Measurements from ENCODE around the gene CXorf58.
"Not testable (repeated sequence)": the region's sequence is repeated elsewhere in the genome, so short reads cannot be mapped to it uniquely, and the experiment has no call there.

The CXorf58 gene

GRCh38 chrX:23907498-23908218 is at the start of gene CXorf58, which contains the start of gene APOO:
Gene CXorf58, plus strand, starts transcription at chrX:23908006. Its CDS starts 2,297 bp downstream, at chrX:23910303.
Gene APOO, minus strand, starts transcription at chrX:23907938. Its CDS starts 236 bp downstream, at chrX:23907702.
- peak; percentile 63 for DNase-seq (ENCODE audit: low read depth)

DNA sequence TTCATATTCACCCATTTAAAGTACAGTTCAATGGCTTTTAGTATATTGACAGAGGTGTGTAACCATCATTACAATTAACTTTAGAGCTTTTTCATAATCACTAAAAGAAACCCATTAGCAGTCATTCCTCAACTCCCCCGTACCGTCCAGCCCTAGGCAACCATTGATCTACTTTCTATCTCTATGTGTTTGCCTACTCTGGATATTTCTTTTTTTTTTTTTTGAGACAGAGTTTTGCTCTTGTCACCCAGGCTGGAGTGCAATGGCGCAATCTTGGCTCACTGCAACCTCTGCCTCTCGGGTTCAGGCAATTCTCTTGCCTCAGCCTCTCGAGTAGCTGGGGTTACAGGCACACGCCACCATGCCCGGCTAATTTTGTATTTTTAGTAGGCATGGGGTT is 48.6 kb upstream of the CXorf58 start:
- DNase-seq (ENCODE audit: low read depth) = not testable (repeated sequence)

DNA sequence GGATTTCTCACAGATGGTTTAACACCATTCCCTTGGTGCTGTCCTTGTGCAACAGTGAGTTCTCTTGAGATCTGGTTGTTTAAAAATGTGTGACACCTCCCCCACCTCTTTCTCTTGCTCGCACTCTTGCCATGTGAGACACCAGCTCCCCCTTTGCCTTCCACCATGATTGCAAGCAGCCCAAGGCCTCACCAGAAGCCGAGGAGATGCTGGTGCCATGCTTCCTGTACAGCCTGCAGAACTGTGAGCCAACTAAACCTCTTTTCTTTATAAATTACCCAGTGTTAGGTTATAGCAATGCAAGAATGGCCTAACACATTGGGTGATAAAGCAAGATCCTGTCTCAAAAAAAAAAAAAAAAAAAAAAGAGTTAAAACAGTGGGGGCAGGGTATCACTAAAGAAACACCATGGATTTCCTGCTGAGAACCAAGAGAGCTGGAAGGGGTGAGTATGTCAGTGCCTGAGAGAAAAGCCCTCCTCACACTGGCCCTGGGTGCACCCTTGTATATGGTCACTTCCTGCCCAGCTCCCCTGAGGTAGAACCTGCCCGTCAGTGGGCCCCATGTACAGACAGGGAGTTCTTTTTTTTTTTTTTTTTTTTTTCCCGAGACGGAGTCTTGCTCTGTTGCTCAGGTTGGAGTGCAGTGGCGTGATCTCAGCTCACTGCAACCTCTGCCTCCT is 46.5 kb upstream of the CXorf58 start:
- no peak for DNase-seq (ENCODE audit: low read depth)

- DNase-seq (ENCODE audit: low read depth) = not testable (repeated sequence)
Measured at GRCh38 chrX:23861952-23862351, 45.9 kb upstream of the CXorf58 start.

DNA sequence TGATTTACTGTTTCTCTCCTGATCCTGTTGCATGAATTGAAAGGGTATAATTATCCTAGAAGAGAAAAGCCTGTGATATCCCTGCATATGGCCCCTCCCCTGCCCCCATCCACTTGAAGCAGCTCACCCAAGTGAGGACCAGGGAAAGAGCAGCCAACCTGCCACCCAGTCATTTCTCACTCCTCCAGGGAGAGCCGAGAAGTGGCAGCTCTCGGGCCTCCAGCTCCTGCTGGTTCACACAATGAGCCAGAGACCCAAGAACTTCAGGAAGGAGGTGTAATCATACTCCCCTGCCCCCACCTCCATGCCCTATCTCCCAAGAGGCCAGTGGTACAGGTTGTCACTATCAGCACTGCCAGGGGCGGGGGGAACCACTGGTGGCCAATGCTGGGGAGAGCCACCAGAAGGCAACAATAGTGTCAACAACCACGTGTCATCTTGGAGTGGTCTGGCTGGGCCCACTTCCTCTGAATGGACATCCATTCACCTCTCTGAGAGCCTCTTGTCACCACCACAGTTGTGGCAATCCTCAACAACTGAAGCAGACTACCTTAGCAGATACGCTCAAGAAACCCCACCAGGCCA is 43.0 kb upstream of the CXorf58 start:
- no peak for DNase-seq (ENCODE audit: low read depth)

DNA sequence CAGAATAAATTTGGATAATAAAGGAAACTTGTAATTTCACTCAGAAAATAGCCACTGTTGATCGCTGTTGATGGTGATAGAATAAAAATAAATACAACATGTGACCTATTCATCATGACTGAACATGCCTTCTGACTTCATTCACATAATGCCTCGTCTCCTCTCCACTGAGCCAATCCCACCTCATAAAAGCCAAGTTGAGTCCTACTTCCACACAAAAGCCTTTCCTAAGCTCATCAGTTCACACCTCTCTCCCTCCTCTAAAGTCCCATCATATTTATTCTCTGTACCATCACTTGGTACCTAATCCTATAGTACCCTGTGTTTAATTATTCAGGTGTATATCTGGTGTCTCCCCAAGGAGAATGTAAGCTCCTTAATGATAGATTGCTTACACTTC is 37.8 kb upstream of the CXorf58 start:
- no peak for DNase-seq (ENCODE audit: low read depth)

DNA sequence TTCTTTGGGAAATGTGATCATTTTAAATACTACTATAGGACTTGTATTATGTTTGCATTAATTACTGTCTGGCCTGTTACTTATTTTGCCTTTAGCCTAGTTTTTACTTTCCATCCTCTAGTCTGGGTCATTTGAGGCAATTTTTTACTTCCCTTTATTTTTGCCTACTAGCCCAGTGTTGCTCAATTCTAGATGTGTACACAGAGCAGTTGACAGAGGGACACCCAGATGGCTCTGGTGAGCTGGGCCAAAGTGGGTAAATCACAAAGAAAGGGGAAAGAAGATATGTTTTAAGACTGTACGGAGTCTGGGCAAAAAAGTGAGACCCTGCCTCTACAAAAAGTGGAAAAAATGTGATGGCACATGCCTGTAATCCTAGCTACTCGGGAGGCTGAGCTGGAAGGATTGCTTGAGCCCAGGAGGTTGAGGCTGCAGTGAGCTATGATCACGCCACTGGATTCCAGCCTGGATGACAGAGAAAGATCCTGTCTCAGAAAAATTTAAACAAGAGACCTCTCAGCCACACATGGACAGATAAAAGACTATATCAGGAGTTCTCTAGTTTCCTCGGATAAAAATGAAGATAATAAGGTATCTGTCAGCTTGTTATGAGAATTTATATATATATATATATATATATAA is 35.8 kb upstream of the CXorf58 start:
- DNase-seq (ENCODE audit: low read depth) = no peak

DNA sequence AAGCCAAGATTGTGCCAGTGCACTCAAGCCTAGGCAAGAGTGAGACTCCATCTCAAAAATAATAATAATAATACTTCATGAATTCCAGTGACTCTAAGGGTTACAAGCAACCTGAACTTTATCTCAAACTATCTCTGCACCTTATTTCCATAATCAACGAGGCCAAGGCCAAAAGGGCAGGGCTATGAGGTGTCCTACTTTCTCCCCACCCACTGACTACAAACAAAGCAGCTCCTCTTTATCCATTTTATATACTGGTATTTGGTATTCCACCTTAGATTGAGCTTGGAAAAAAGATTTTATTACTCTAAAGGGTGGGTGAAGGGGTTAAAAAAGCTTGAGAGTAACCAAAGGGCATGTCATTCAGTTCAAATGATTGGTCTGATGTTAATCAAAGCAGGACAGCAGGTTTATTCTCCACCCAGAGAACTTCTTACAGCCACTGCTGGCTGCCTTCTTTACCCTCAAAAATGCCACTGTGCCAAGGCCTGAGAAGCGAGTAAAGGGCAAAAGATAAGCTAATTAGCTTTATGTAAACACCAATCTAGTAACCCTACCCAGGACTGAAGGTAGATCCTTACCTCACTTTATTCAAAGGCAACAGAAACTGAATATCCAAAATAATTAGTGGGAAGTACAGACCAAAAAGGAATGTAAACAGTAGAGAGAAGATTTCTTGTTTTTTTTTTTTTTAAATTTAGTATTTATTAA is 28.3 kb upstream of the CXorf58 start:
- no peak for DNase-seq (ENCODE audit: low read depth)

GRCh38 chrX:23883737-23884354 is 24.0 kb upstream of the CXorf58 start:
- DNase-seq (ENCODE audit: low read depth) = no peak

DNA sequence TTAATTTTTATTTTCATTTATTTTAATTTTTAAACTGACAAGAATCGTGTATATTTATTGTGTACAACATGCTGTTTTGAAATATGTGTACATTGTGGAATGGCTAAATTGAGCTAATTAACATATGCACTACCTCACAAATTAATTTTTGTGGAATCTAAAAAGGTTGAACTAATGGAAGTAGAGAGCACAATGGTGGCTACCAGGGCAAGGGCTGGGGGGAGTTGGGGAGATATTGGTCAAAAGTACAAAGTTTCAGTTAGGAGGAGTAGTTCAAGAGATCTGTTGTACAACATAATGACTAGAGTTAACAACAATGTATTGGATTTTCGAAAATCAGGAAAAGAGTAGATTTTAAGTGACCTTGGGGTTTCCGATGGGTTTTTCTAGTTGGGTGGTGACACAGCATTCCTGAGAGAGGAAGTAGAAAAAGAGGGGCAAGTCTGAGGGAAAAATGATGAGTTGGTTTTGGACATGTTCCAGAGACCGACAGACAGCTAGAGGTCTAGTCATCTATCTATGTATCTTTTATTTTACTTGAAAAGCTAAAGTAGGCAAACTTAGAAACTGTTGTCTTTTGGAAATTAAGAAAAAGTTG is 23.3 kb upstream of the CXorf58 start:
- DNase-seq (ENCODE audit: low read depth) = no peak

- no peak for DNase-seq (ENCODE audit: low read depth)
Measured at GRCh38 chrX:23885803-23886202, 22.0 kb upstream of the CXorf58 start.

DNA sequence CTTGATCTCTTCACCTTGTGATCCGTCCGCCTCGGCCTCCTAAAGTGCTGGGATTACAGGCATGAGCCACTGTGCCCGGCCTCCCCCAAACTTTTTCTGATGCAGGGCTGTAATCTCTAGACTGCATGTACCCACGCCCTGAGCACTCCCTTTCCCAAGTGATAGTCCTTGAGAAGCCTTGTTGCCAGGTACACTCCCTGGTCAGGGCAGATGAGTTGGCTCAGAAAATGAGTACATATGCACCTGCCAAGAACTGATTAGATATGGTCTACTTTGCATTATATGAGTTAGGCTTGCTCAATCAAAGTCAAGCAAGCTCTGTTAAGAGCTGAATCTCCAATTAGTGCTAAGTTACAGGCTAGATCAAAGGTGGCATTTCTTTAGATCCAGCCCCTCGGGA is 20.4 kb upstream of the CXorf58 start:
- DNase-seq (ENCODE audit: low read depth) = no peak

GRCh38 chrX:23887918-23888317 is 19.9 kb upstream of the CXorf58 start:
- DNase-seq (ENCODE audit: low read depth) = no peak

DNA sequence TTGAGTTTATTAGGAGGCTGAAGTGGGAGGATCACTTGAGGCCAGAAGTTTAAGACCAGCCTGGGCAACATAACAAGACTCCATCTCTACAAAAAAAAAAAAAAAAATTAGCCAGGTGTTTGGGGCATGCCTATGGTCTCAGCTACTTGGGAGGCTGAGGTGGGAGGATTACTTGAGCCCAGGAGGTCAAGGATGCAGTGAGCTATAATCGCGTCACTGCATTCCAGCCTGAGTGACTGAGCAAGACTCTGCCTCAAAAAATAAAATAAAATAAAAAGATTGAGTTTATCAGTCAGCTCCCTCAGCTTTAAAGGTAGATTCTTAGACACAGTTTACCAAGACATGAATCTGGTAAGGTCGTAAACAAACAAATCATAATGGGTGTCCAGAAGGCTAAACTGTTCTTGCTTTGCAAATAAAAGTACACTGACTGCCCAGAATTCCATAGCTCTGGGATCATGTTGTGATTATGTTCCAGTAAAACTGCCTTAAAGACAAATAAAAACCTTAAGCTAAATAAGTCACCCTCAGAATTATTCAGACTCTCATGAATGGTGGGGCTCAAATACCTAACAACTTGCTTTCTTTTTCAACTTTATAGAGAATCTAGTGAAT is 18.8 kb upstream of the CXorf58 start:
- DNase-seq (ENCODE audit: low read depth) = no peak

- DNase-seq (ENCODE audit: low read depth) = no peak
Measured at GRCh38 chrX:23890933-23891332, 16.9 kb upstream of the CXorf58 start.

DNA sequence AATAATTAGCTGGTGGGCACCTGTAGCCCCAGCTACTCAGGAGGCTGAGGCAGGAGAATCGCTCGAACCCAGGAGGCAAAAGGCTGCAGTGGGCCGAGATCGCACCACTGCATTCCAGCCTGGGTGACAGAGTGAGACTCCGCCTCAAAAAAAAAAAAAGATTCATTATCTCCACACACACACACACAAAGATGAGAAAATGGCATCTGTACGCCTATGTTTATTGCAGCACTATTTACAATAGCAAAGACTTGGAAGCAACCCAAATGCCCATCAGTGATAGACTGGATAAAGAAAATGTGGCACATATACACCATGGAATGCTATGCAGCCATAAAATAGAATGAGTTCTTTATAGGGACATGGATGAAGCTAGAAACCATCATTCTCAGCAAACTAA is 12.8 kb upstream of the CXorf58 start:
- DNase-seq (ENCODE audit: low read depth) = not testable (repeated sequence)

DNA sequence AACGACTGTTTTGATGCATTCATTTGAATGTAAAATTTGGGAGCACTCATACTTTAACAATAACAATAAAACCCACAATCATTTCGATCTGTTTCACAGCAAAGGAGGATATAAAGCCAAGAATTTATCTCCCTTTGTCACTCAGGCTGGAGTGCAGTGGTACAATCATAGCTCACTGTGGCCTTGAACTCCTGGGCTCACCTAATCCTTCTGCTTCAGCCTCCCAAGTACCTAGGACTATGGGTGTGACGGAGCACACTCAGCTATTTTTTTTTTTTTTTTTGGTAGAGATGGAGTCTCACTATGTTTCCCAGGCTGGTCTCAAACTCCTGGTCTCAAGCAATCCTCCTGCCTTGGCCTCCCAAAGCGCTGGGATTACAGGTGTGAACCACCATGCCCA is 11.3 kb upstream of the CXorf58 start:
- not testable (repeated sequence) for DNase-seq (ENCODE audit: low read depth)

DNA sequence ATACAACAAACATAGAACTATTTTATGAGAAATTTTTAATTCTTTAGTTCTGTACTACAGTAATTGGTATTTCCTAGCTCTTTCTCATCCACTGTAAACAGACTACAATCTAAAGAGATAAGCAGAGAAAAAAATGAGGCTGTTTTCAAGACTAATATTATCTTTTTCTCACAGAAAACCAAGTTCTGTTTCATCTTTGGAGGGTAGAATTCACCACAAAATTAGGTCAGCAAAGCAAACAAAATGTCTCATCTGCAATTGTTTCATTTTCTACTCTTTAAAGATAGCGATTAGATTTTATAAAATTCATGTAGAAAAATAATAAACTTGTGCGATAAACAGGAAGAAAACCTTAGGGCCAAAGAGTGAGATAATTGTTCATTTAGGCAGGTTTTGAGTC is 10.8 kb upstream of the CXorf58 start:
- DNase-seq (ENCODE audit: low read depth) = no peak

DNA sequence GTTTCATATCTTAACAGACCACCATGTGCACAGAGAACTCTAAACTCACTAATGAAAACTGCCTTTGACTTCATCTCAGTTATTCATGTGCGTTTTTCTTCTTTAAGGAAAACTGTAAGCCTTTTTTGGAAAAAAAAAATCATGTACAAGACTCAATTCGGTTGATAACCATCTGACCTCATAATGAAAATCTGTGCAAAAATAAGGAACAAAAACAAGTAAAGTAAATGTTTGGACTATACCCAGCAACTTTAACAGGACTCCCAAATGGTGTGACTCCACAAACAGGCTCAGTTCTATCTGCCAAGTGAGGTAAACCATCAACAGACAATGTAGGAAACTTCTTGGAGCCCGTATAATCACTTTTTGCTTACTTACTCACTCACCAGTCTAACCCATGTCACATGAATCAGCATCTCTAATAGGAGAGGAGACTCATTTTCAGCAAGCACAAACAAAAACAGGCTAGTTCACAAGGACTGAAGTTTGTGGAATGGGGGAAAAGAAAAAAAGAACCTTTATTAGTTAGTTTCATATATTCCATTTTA is 9.3 kb upstream of the CXorf58 start:
- no peak for DNase-seq (ENCODE audit: low read depth)

- DNase-seq (ENCODE audit: low read depth) = no peak
Measured at GRCh38 chrX:23900220-23900797, 7.5 kb upstream of the CXorf58 start.

Data from stimulated activated CD8-positive, alpha-beta memory T cell treated with anti-CD3 and anti-CD28 coated beads, Interleukin-15, amount 100 ng/mL, for 24 hours (primary cell).